DMS 273 (cell line): ENCODE results near the gene SYT7.

Experiments used
- DNase-seq: peaks from one replicate; lab custom pipeline; 2025; ENCODE audit not compliant: unreplicated experiment; lab: John Stamatoyannopoulos, UW

SYT7 gene

DNA sequence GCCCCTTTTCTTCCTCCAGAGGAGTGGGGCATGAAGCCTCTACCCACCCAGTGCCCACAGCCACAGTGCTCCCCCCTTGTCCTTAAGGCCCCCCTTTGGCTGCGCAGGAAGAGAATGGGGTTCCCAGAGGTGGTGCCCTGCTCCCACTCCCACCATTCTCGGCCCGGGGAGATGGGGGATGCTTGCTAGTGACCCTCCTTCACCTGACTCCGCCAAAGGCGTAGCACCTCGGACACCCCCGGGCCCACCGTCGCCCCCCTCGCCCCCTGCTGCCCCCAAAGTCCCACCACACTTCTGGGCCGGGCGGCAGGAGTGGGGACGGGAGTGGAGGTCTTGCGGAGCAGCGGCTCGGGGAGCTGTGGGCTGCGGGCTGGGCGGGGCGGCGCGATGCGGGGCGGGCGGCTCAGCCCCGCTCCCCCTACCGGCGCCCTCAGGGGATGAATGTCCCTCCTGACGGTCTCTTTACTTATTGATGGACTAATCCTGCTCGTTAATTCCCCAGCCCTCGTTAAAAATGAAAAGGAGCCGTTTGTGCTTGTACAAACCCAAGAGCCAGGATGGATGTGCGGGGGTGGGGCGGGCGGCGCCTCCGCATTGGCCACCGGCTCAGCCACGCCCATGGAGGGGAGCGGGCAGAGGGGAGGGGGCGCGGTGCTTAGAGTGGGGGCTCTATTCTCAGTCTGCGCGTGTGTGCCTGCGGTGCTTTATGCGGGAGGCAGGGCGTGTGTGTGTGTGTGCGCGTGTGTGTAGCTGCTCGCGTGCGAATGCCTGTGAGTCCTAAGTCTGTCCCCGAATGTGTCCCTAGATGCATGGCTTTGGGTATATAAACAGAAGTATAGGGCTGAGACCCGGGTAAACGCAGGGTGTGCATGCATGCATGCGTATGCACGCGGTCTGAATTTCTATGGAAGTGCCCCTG is 25.6 kb downstream of the SYT7 start:
- no peak for DNase-seq

GRCh38 chr11:61554172-61554988 is 26.5 kb downstream of the SYT7 start:
- no peak for DNase-seq

GRCh38 chr11:61553373-61554171 is 27.3 kb downstream of the SYT7 start:
- DNase-seq: peak; percentile 71

DNA sequence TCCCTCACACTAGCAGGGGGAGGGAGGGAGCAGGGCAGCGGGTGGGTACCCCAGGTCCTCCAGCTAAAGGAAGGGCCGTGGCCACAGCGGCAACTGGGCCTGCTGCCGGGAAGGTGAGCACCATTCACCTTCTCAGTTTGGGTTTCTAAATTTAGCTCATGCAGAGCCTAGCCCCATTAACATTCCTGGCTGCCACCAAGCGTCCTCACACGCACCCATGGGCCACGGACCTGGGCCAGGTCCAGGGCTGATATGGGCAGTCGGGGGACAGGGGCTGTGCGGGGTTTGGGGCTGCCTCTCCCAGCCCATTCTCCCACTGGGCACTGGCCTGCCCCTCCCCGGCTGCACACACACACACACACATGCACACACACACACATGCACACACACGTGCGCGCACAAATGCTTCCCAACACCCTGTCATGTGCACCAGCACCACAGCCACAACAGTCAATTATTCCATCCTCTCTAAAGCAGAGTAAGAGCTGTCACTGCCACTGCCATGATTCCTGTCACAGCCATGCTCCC is 28.7 kb downstream of the SYT7 start:
- peak; percentile 28 for DNase-seq

GRCh38 chr11:61551634-61552033 is 29.2 kb downstream of the SYT7 start:
- DNase-seq: peak; percentile 77

DNA sequence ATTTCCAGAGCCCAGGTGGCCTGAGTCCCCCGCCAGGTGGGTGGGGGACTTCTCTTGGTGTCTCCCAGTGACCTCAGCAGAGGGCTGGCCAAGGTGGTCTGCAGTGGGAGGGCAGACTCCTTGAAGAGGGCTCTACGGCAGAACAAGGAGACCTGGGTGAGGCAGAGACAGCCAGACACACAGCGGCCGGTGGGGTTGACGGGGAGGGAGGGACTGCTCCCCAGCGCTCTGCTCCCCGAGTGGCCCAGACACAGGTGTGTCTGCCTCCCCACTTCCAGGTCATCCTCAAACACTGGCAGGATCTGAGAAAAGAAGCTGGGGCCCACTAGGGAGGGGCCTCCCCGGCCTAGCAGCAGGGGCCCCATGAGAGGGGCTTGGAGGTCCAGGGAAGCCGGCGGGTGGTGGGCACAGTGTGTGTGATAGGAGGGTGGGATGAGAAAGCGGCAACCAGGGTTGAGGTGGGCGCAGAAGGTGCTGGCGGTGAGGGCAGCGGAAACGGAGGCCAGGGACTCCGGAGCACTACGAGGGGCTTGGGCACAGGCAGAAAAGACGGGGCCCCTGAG is 30.1 kb downstream of the SYT7 start:
- DNase-seq: no peak

- peak; percentile 17 for DNase-seq
Observed at GRCh38 chr11:61549662-61550568, 31.0 kb downstream of the SYT7 start.

- DNase-seq: no peak
Observed at GRCh38 chr11:61549177-61549576, 31.7 kb downstream of the SYT7 start.

DNA sequence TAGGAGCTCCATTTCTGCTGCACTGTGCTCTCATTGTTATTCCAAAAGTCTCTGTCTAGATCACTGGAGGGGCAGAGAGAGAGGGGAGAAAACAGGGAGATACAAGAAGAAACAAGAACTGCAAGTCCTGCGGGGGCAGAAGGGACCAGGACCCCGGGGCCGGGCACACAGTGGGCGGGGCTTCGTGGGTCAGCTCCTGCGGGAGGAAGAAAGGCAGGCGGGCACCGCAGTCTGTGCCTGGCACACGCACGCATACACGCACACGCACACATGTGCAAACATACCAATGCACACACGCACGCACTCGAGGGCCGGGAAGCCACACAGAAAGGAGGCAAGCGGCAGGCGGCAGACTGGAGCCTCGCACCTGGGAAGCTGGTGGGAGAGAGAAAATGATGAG is 33.6 kb downstream of the SYT7 start:
- DNase-seq: no peak

DNA sequence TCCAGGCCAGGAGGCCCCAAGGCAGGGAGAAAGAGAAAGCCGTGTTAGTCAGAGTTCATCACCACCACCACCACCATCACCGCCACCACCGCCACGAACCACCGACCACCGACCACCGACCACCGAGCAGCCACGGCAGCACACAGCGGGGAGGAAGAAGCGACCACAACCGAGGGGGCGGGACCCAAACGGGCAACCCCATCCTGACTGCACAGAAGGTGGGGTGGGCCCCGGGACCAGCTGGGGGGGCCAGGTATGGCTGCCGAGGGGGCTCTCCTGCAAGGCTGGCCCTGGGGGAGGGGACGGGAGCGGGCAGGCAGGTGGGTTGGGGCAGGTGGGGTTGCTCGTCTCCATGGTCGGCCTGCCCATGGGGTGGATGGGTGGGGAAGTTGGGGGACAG is 34.2 kb downstream of the SYT7 start:
- no peak for DNase-seq

GRCh38 chr11:61545921-61546320 is 35.0 kb downstream of the SYT7 start:
- DNase-seq: no peak

- DNase-seq: peak; percentile 42
Observed at GRCh38 chr11:61545341-61545740, 35.5 kb downstream of the SYT7 start.

GRCh38 chr11:61544466-61544865 is 36.4 kb downstream of the SYT7 start:
- no peak for DNase-seq

GRCh38 chr11:61543606-61544306 is 37.1 kb downstream of the SYT7 start:
- no peak for DNase-seq

- no peak for DNase-seq
Observed at GRCh38 chr11:61542705-61543104, 38.2 kb downstream of the SYT7 start.

DNA sequence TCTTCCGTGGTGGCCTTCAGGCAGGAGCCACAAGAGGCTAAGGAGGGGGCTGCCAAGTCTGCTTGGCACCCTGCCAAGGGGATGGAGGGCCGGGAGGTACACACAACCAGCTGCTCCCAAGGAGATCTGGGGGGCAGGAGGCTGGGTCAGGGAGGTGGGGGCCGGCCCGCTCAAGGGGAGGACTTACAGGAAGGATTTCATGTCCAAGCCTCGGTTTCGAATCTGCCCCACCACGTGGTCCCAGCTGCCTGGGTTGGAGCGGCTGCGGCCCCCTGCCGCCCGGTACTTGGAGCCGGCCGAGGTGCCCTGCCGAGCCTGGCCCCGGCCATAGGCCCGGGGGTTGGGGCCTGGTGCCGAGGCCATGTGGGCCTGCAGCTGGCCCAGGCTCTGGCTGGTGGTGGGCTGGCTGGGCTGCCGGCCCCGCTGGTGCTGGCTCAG is 38.8 kb downstream of the SYT7 start:
- peak; percentile 69 for DNase-seq

DNA sequence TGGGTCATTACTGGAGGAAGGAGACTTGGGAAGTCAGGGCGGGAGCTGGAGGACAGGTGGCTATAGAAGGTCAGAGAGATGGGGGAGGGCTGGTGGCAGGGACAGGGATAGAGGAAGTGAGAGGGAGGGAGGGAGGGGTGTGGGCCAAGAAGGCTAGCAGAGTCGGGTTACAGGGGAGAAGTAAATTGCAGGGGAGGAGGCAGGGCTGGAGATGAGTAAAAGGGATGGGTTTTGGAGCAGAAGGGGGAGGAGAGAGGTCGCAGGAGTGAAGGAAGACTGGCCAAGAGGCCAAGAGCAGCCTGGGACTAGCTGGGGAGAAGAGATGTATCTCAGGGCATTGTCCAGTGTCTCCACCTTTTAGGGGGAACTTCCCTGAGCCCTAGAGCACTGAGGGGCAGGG is 39.3 kb downstream of the SYT7 start:
- DNase-seq: peak; percentile 56

DNA sequence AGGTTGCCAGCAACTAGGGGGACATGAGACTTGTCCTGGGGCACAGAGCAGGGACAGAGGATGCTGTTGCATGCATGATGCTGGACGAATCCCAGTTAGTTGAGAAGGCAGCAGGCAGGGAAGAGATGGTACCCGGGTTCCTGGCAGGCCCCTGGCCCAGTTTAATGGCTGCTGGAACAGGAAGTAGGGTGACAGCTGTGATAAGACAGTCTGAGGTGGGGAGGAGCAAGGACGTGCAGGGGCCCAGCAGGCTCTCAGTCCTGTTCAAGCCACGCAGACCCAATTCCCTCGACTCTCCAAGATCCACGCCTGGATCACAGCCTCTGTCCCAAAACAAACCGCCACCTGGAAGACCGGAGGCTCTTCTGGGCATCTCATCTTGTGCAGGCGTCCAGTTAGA is 40.3 kb downstream of the SYT7 start:
- DNase-seq: no peak

DNA sequence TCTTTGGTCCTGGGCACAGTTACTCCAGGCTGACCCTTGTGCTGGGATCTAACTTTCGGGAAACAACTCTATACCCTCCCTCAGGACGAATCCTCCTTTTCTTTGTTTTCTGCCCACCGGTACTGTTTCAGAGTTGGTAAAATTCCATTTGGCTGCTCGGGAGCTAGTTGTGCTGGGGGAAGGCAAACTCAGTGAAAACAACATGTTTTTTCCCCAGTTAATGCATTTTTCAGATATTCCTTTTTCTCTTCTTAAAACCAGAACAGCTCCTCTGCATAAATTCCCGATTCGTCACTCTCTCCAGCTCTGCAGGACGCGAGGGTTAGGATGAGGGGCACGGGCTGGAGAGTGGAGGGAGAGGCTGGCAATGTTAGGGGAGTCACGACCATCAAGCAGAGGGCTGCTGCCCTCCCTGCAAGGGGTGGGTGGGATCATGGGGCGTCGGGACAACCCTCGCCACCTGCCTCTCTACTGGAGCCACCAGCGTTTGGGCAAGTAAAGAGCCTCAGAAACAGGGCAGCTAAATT is 41.0 kb downstream of the SYT7 start:
- no peak for DNase-seq
